Dedifferentiated amniotic fluid mesenchymal stem cell (primary cell): ENCODE measurements around the gene SGTA.

Source experiments
- DNase-seq: peaks from one replicate; pipeline ENCODE4 v3.0.0-alpha.2; 2016; ENCODE audit errors: extremely low spot score

The SGTA gene

GRCh38 chr19:2754659-2755447, 28.2 kb downstream of the SGTA start:
- no peak for DNase-seq

GRCh38 chr19:2751438-2751830, 31.6 kb downstream of the SGTA start:
- no peak for DNase-seq

GRCh38 chr19:2750808-2751437, 32.1 kb downstream of the SGTA start:
- no peak for DNase-seq

- no peak for DNase-seq
Observed at GRCh38 chr19:2747349-2747748, 35.7 kb downstream of the SGTA start.

- DNase-seq = no peak
Observed at GRCh38 chr19:2744113-2744512, 39.0 kb downstream of the SGTA start.

GRCh38 chr19:2743099-2743498, 40.0 kb downstream of the SGTA start:
- DNase-seq = no peak

GRCh38 chr19:2740314-2740656, 42.8 kb downstream of the SGTA start:
- DNase-seq = no peak

GRCh38 chr19:2739602-2740313, 43.3 kb downstream of the SGTA start, which contains the start of gene SLC39A3:
Gene SLC39A3, minus strand, starts transcription at chr19:2740017. Its CDS starts 2,760 bp downstream, at chr19:2737257.
- DNase-seq = peak; percentile 99

GRCh38 chr19:2736550-2737190, 46.4 kb downstream of the SGTA start:
- DNase-seq = no peak

GRCh38 chr19:2735374-2735773, 47.7 kb downstream of the SGTA start:
- DNase-seq = no peak

GRCh38 chr19:2734589-2735288, 48.3 kb downstream of the SGTA start:
- no peak for DNase-seq

GRCh38 chr19:2733930-2734588, 49.0 kb downstream of the SGTA start:
- no peak for DNase-seq

GRCh38 chr19:2732883-2733282, 50.2 kb downstream of the SGTA start:
- DNase-seq = no peak

GRCh38 chr19:2732157-2732725, 50.8 kb downstream of the SGTA start:
- no peak for DNase-seq

GRCh38 chr19:2731181-2731995, 51.7 kb downstream of the SGTA start:
- DNase-seq = no peak

GRCh38 chr19:2729943-2730818, 52.9 kb downstream of the SGTA start:
- DNase-seq = no peak

- no peak for DNase-seq
Observed at GRCh38 chr19:2728783-2729387, 54.2 kb downstream of the SGTA start.

- DNase-seq = no peak
Observed at GRCh38 chr19:2727640-2727944, 55.5 kb downstream of the SGTA start.
